ENCODE measurements around the gene CDK12. TPM values are rescaled to one million over a fixed set of nuclear protein-coding genes. Genes with fewer than 3 reads are reported as not detected.
"Not testable (repeated sequence)": the region's sequence is repeated elsewhere in the genome, so short reads cannot be mapped to it uniquely, and the experiment has no call there.

Gene CDK12
- total RNA-seq, 1 experiment from 2014 or later: 67.0 TPM

GRCh38 chr17:39534768-39535405 lies 73.6 kb downstream of the CDK12 start:
- Histone ChIP-seq H3K9me3 (ENCODE audit: low read length) (no peaks in the 10 kb centered on the region), H3K36me3 (ENCODE audit: insufficient read depth, low read length) (peaks cover 25% of the 10 kb centered on the region; the same call in 1 of the 2 replicates), H3K27ac (ENCODE audit: low read length) (no peak overlapping the region), H3K27me3 (ENCODE audit: low read length) (no peaks in the 10 kb centered on the region), H3K79me2 (ENCODE audit: low read length) (no peaks in the 10 kb centered on the region), H3K9ac (ENCODE audit: low read length) (no peak overlapping the region), H2AFZ (ENCODE audit: low read length) (no peak overlapping the region), H3K4me3 (ENCODE audit: low read length) (no peak overlapping the region), H3K9me2 (replicated peaks; ENCODE audit: insufficient read depth, low read length) (no peaks in the 10 kb centered on the region), H4K20me1 (ENCODE audit: insufficient read depth, low read depth, low read length) (no peaks in the 10 kb centered on the region), H3K4me1 (ENCODE audit: low read length) (no peaks in the 10 kb centered on the region), H3K4me2 (ENCODE audit: low read depth, low read length, poor library complexity, severe bottlenecking) (no peak overlapping the region)
- no peak for DNase-seq

- Histone ChIP-seq H3K4me1 (ENCODE audit: low read length) (no peaks in the 10 kb centered on the region), H3K27ac (ENCODE audit: low read length) (peak overlapping the region; percentile 2; the same call in 1 of the 2 replicates), H3K9me2 (replicated peaks; ENCODE audit: insufficient read depth, low read length) (no peaks in the 10 kb centered on the region), H3K36me3 (ENCODE audit: insufficient read depth, low read length) (peaks cover 9% of the 10 kb centered on the region; the same call in 1 of the 2 replicates), H2AFZ (ENCODE audit: low read length) (no peak overlapping the region), H3K9me3 (ENCODE audit: low read length) (no peaks in the 10 kb centered on the region), H3K27me3 (ENCODE audit: low read length) (no peaks in the 10 kb centered on the region), H3K4me2 (ENCODE audit: low read depth, low read length, poor library complexity, severe bottlenecking) (no peak overlapping the region), H3K9ac (ENCODE audit: low read length) (no peak overlapping the region), H3K79me2 (ENCODE audit: low read length) (no peaks in the 10 kb centered on the region), H3K4me3 (ENCODE audit: low read length) (no peak overlapping the region), H4K20me1 (ENCODE audit: insufficient read depth, low read depth, low read length) (no peaks in the 10 kb centered on the region)
- no peak for DNase-seq
These were observed 75.2 kb downstream of the CDK12 start for GRCh38 chr17:39536468-39536867.

- not testable (repeated sequence) for H3K4me3 ChIP-seq (ENCODE audit: low read length); H3K79me2 ChIP-seq (ENCODE audit: low read length); H3K4me2 ChIP-seq (ENCODE audit: low read depth, low read length, poor library complexity, severe bottlenecking); DNase-seq; H3K9me3 ChIP-seq (ENCODE audit: low read length); H3K36me3 ChIP-seq (ENCODE audit: insufficient read depth, low read length); H3K9ac ChIP-seq (ENCODE audit: low read length); H4K20me1 ChIP-seq (ENCODE audit: insufficient read depth, low read depth, low read length); H3K4me1 ChIP-seq (ENCODE audit: low read length); H2AFZ ChIP-seq (ENCODE audit: low read length); H3K27me3 ChIP-seq (ENCODE audit: low read length); H3K27ac ChIP-seq (ENCODE audit: low read length); H3K9me2 ChIP-seq (replicated peaks; ENCODE audit: insufficient read depth, low read length)
These were observed 76.1 kb downstream of the CDK12 start for GRCh38 chr17:39537364-39537763.

GRCh38 chr17:39538866-39539265 lies 77.6 kb downstream of the CDK12 start:
- no peaks in the 10 kb centered on the region for H3K9me3 ChIP-seq (ENCODE audit: low read length)
- no peaks in the 10 kb centered on the region for H3K79me2 ChIP-seq (ENCODE audit: low read length)
- peaks cover 6% of the 10 kb centered on the region; the same call in 1 of the 2 replicates for H3K4me1 ChIP-seq (ENCODE audit: low read length)
- no peak for DNase-seq
- H3K36me3 ChIP-seq (ENCODE audit: insufficient read depth, low read length): no peaks in the 10 kb centered on the region; the same call in 1 of the 2 replicates
- no peaks in the 10 kb centered on the region for H3K9me2 ChIP-seq (replicated peaks; ENCODE audit: insufficient read depth, low read length)
- H3K4me3 ChIP-seq (ENCODE audit: low read length): no peak overlapping the region
- H3K27me3 ChIP-seq (ENCODE audit: low read length): no peaks in the 10 kb centered on the region
- H3K9ac ChIP-seq (ENCODE audit: low read length): no peak overlapping the region
- H2AFZ ChIP-seq (ENCODE audit: low read length): no peak overlapping the region
- no peak overlapping the region for H3K27ac ChIP-seq (ENCODE audit: low read length)
- H4K20me1 ChIP-seq (ENCODE audit: insufficient read depth, low read depth, low read length): no peaks in the 10 kb centered on the region
- no peak overlapping the region for H3K4me2 ChIP-seq (ENCODE audit: low read depth, low read length, poor library complexity, severe bottlenecking)

- Histone ChIP-seq H3K9ac (ENCODE audit: low read length) (no peak overlapping the region), H3K4me1 (ENCODE audit: low read length) (peaks cover 6% of the 10 kb centered on the region; the same call in 1 of the 2 replicates), H3K27me3 (ENCODE audit: low read length) (no peaks in the 10 kb centered on the region), H3K9me3 (ENCODE audit: low read length) (no peaks in the 10 kb centered on the region), H3K27ac (ENCODE audit: low read length) (no peak overlapping the region), H3K79me2 (ENCODE audit: low read length) (no peaks in the 10 kb centered on the region), H2AFZ (ENCODE audit: low read length) (no peak overlapping the region), H3K4me2 (ENCODE audit: low read depth, low read length, poor library complexity, severe bottlenecking) (no peak overlapping the region), H3K9me2 (replicated peaks; ENCODE audit: insufficient read depth, low read length) (no peaks in the 10 kb centered on the region), H3K4me3 (ENCODE audit: low read length) (no peak overlapping the region), H4K20me1 (ENCODE audit: insufficient read depth, low read depth, low read length) (no peaks in the 10 kb centered on the region), H3K36me3 (ENCODE audit: insufficient read depth, low read length) (no peaks in the 10 kb centered on the region)
- no peak for DNase-seq
These were observed 79.3 kb downstream of the CDK12 start for GRCh38 chr17:39540611-39541010.

GRCh38 chr17:39541652-39542051 lies 80.4 kb downstream of the CDK12 start:
- Histone ChIP-seq H3K9ac (ENCODE audit: low read length) (no peak overlapping the region), H3K4me3 (ENCODE audit: low read length) (no peak overlapping the region), H4K20me1 (ENCODE audit: insufficient read depth, low read depth, low read length) (no peaks in the 10 kb centered on the region), H3K9me3 (ENCODE audit: low read length) (no peaks in the 10 kb centered on the region), H2AFZ (ENCODE audit: low read length) (no peak overlapping the region), H3K4me2 (ENCODE audit: low read depth, low read length, poor library complexity, severe bottlenecking) (no peak overlapping the region), H3K4me1 (ENCODE audit: low read length) (peaks cover 6% of the 10 kb centered on the region; the same call in 1 of the 2 replicates), H3K27ac (ENCODE audit: low read length) (no peak overlapping the region), H3K36me3 (ENCODE audit: insufficient read depth, low read length) (no peaks in the 10 kb centered on the region), H3K79me2 (ENCODE audit: low read length) (no peaks in the 10 kb centered on the region), H3K27me3 (ENCODE audit: low read length) (no peaks in the 10 kb centered on the region), H3K9me2 (replicated peaks; ENCODE audit: insufficient read depth, low read length) (no peaks in the 10 kb centered on the region)
- DNase-seq: no peak

GRCh38 chr17:39543176-39543575 lies 81.9 kb downstream of the CDK12 start:
- Histone ChIP-seq H3K4me1 (ENCODE audit: low read length) (peaks cover 8% of the 10 kb centered on the region), H4K20me1 (ENCODE audit: insufficient read depth, low read depth, low read length) (no peaks in the 10 kb centered on the region), H3K9me2 (replicated peaks; ENCODE audit: insufficient read depth, low read length) (no peaks in the 10 kb centered on the region), H3K9ac (ENCODE audit: low read length) (no peak overlapping the region), H3K27ac (ENCODE audit: low read length) (no peak overlapping the region), H3K4me2 (ENCODE audit: low read depth, low read length, poor library complexity, severe bottlenecking) (no peak overlapping the region), H3K4me3 (ENCODE audit: low read length) (no peak overlapping the region), H3K27me3 (ENCODE audit: low read length) (no peaks in the 10 kb centered on the region), H3K36me3 (ENCODE audit: insufficient read depth, low read length) (no peaks in the 10 kb centered on the region), H2AFZ (ENCODE audit: low read length) (no peak overlapping the region), H3K79me2 (ENCODE audit: low read length) (no peaks in the 10 kb centered on the region), H3K9me3 (ENCODE audit: low read length) (no peaks in the 10 kb centered on the region)
- no peak for DNase-seq

GRCh38 chr17:39543664-39544063 lies 82.4 kb downstream of the CDK12 start:
- H3K9me2 ChIP-seq (replicated peaks; ENCODE audit: insufficient read depth, low read length): no peaks in the 10 kb centered on the region
- H3K9ac ChIP-seq (ENCODE audit: low read length): no peak overlapping the region
- no peak overlapping the region for H2AFZ ChIP-seq (ENCODE audit: low read length)
- no peaks in the 10 kb centered on the region for H3K27me3 ChIP-seq (ENCODE audit: low read length)
- no peak for DNase-seq
- H3K79me2 ChIP-seq (ENCODE audit: low read length): no peaks in the 10 kb centered on the region
- H3K27ac ChIP-seq (ENCODE audit: low read length): no peak overlapping the region
- no peak overlapping the region for H3K4me2 ChIP-seq (ENCODE audit: low read depth, low read length, poor library complexity, severe bottlenecking)
- no peak overlapping the region for H3K4me3 ChIP-seq (ENCODE audit: low read length)
- H3K9me3 ChIP-seq (ENCODE audit: low read length): no peaks in the 10 kb centered on the region
- H3K4me1 ChIP-seq (ENCODE audit: low read length): peaks cover 13% of the 10 kb centered on the region
- no peaks in the 10 kb centered on the region for H3K36me3 ChIP-seq (ENCODE audit: insufficient read depth, low read length)
- H4K20me1 ChIP-seq (ENCODE audit: insufficient read depth, low read depth, low read length): no peaks in the 10 kb centered on the region
